ENCODE measurements around the gene NEDD8.

DNA sequence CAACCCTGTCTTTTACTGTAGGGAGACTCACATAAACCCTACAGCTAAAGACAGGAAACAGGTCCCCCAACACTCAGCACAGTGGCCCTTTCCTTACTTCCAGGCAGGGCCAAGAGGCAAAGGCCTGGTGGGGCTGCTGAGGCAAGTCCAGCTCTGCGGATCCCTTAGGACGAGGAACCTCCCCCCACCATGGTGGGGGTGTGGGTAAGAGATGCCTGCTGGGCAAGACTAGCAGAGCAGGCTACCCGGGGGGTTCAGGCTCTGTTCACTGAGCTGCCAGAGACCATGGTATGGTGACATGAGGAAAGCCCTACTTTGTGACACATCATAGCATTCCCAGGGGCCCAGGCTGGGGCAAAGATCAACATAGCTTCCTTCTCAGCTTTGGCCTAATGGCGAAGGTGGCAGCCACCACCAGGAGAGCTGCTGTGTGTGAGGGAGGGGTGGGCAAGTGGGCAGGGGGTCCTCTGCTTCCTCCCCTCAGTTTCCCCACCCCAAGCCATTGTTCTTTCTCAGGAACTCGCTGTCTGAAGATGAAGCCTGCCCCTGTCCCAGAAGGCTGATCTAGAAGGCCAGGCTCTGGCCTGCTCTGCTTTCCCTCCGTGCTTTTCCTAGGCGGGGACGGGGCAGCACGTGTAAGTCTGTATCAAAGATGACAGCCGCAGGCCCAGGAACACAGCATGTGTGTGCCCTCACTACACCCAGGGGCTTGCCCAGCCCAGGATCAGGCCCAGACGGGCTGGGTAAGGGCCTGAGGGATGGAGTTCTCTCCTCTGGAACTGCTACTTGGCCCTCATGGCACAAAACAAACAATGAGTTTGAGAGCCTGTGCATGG is 20.3 kb upstream of the NEDD8 start:
- TF ChIP-seq, protein P1, sequence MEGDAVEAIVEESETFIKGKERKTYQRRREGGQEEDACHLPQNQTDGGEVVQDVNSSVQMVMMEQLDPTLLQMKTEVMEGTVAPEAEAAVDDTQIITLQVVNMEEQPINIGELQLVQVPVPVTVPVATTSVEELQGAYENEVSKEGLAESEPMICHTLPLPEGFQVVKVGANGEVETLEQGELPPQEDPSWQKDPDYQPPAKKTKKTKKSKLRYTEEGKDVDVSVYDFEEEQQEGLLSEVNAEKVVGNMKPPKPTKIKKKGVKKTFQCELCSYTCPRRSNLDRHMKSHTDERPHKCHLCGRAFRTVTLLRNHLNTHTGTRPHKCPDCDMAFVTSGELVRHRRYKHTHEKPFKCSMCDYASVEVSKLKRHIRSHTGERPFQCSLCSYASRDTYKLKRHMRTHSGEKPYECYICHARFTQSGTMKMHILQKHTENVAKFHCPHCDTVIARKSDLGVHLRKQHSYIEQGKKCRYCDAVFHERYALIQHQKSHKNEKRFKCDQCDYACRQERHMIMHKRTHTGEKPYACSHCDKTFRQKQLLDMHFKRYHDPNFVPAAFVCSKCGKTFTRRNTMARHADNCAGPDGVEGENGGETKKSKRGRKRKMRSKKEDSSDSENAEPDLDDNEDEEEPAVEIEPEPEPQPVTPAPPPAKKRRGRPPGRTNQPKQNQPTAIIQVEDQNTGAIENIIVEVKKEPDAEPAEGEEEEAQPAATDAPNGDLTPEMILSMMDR (IDR thresholded peaks at IDR 0.05), result no peak
- no peak for TF ChIP-seq POLR2A (IDR thresholded peaks at IDR 0.05)

Measured in uterus (tissue), 2 donors.